Gastroesophageal sphincter (tissue), 4 donors: Measurements from ENCODE around the gene KNTC1. TPM values are rescaled to one million over a fixed set of nuclear protein-coding genes. Genes with fewer than 3 reads are reported as not detected.

ENCODE experiments used
- ATAC-seq: fragments of 150-250 bp; one replicate; pipeline ENCODE4 v1.9.1; 2016; ENCODE audit warnings: mild to moderate bottlenecking, moderate library complexity
- H3K27ac ChIP-seq, 4 donors: fragments of 200-600 bp; sonication (generic) in 3 of 4; 1 replicate in 3 of 4; 2 replicates in 1 of 4; pipeline ENCODE4 v1.5.1; 2016 to 2019
- H3K27me3 ChIP-seq: fragments of 200-600 bp; sonication (generic); one replicate; pipeline ENCODE4 v1.5.1; 2019
- H3K36me3 ChIP-seq, 2 donors: fragments of 200-600 bp; sonication (generic); one replicate each; pipeline ENCODE4 v1.5.1; 2019; ENCODE audit warnings: control low read depth in 1 of 2
- H3K4me1 ChIP-seq, 3 donors: fragments of 200-600 bp; sonication (generic); 1 replicate in 2 of 3; 2 replicates in 1 of 3; pipeline ENCODE4 v1.5.1; 2016 to 2019; ENCODE audit warnings: control low read depth in 2 of 3
- H3K4me3 ChIP-seq, 2 donors: fragments of 200-600 bp; sonication (generic); one replicate each; pipeline ENCODE4 v1.5.1; 2019; ENCODE audit warnings: mild to moderate bottlenecking in 1 of 2, moderate library complexity in 1 of 2
- H3K9me3 ChIP-seq, 3 donors: fragments of 200-600 bp; sonication (generic); one replicate each; pipeline ENCODE4 v1.5.1; 2017 to 2019; ENCODE audit warnings: control low read depth in 2 of 3
- CTCF ChIP-seq, 4 experiments: fragments of 200-600 bp in 2 of 4; fragments of 450-650 bp in 2 of 4; sonication (generic) in 1 of 4; IDR thresholded peaks; one replicate each; pipeline ENCODE4 v1.5.1; 2017 to 2019; ENCODE audit warnings: antibody characterized with exemption in 4 of 4, mild to moderate bottlenecking in 2 of 4, moderate library complexity in 2 of 4
- EP300 ChIP-seq: sonication (generic); formaldehyde crosslinking; IDR thresholded peaks from one replicate; pipeline ENCODE4 v1.6.1; 2017; ENCODE audit warnings: antibody characterized with exemption, mild to moderate bottlenecking
- POLR2A ChIP-seq, 2 donors: fragments of 450-650 bp; IDR thresholded peaks; one replicate each; pipeline ENCODE4 v1.6.1; 2017; ENCODE audit warnings: antibody characterized with exemption in 2 of 2, mild to moderate bottlenecking in 2 of 2, moderate library complexity in 1 of 2
- POLR2AphosphoS5 ChIP-seq: sonication (generic); formaldehyde crosslinking; IDR thresholded peaks from one replicate; pipeline ENCODE4 v1.6.1; 2017; ENCODE audit warnings: antibody characterized with exemption
- WGBS, 2 donors: methylation state at CpG; one replicate each; pipeline ENCODE4 v1.1.5; 2018; ENCODE audit warnings: low coverage in 1 of 2; 5-methylcytosine and 5-hydroxymethylcytosine counted together
- total RNA-seq, 4 donors: library from RNA; depleted of rRNA; stranded (reverse); fragments of >200 nt; gene quantifications; one replicate each; pipeline ENCODE4 v1.1.0, GENCODE V29; 2016

Gene KNTC1
- total RNA-seq, 4 donors from 2014 or later, result 3.5 to 15.9 (median 10.4) TPM

- H3K4me3 ChIP-seq, result no peak overlapping the region
- no peaks in the 10 kb centered on the region for H3K36me3 ChIP-seq
- H3K9me3 ChIP-seq, result no peaks in the 10 kb centered on the region
- no peaks in the 10 kb centered on the region for H3K4me1 ChIP-seq
- TF ChIP-seq POLR2A (IDR thresholded peaks at IDR 0.05) (no peak), EP300 (no peak), CTCF (IDR thresholded peaks at IDR 0.05) (no peak)
- H3K27ac ChIP-seq, result no peak overlapping the region
- 72 to 100% methylated on average over 4 to 6 of the region's 6 CpGs for WGBS, 2 donors
- ATAC-seq, result no peak
- no peaks in the 10 kb centered on the region for H3K27me3 ChIP-seq
Measured at GRCh38 chr12:122659579-122659978, 132.5 kb downstream of the KNTC1 start.

GRCh38 chr12:122661246-122661645, 134.2 kb downstream of the KNTC1 start:
- no peak for TF ChIP-seq CTCF (IDR thresholded peaks at IDR 0.05)
- TF ChIP-seq POLR2A (IDR thresholded peaks at IDR 0.05), result no peak
- no peak for TF ChIP-seq EP300
- TF ChIP-seq POLR2AphosphoS5, result no peak
- ATAC-seq, result no peak
- Histone ChIP-seq H3K9me3 (no peaks in the 10 kb centered on the region), H3K36me3 (no peaks in the 10 kb centered on the region), H3K27me3 (no peaks in the 10 kb centered on the region), H3K4me1 (no peaks in the 10 kb centered on the region), H3K27ac (no peak overlapping the region), H3K4me3 (no peak overlapping the region)
- 67 to 89% methylated on average over 5 to 10 of the region's 16 CpGs for WGBS, 2 donors

- Histone ChIP-seq H3K36me3 (no peaks in the 10 kb centered on the region), H3K27me3 (no peaks in the 10 kb centered on the region), H3K27ac (no peak overlapping the region), H3K4me3 (no peak overlapping the region), H3K9me3 (no peaks in the 10 kb centered on the region), H3K4me1 (no peaks in the 10 kb centered on the region)
- 92 to 98% methylated on average over 3 of the region's 3 CpGs for WGBS, 2 donors
- ATAC-seq, result no peak
- no peak for TF ChIP-seq POLR2A (IDR thresholded peaks at IDR 0.05)
- TF ChIP-seq EP300, result no peak
- TF ChIP-seq CTCF (IDR thresholded peaks at IDR 0.05), result no peak
- no peak for TF ChIP-seq POLR2AphosphoS5
Measured at GRCh38 chr12:122661938-122662337, 134.9 kb downstream of the KNTC1 start.

GRCh38 chr12:122665349-122665748, 138.3 kb downstream of the KNTC1 start:
- H3K27me3 ChIP-seq, result no peaks in the 10 kb centered on the region
- H3K36me3 ChIP-seq, result no peaks in the 10 kb centered on the region
- no peaks in the 10 kb centered on the region for H3K4me1 ChIP-seq
- no peak overlapping the region for H3K27ac ChIP-seq
- H3K4me3 ChIP-seq, result no peak overlapping the region
- TF ChIP-seq CTCF (IDR thresholded peaks at IDR 0.05) (no peak), POLR2A (IDR thresholded peaks at IDR 0.05) (no peak), POLR2AphosphoS5 (no peak)
- 72% methylated on average over 3 to 8 of the region's 8 CpGs for WGBS, 2 donors
- ATAC-seq, result no peak
- no peaks in the 10 kb centered on the region for H3K9me3 ChIP-seq

- H3K36me3 ChIP-seq, result no peaks in the 10 kb centered on the region
- 90 to 96% methylated on average over 4 to 5 of the region's 5 CpGs for WGBS, 2 donors
- H3K9me3 ChIP-seq, result no peaks in the 10 kb centered on the region
- TF ChIP-seq POLR2AphosphoS5 (no peak), CTCF (IDR thresholded peaks at IDR 0.05) (no peak), EP300 (no peak), POLR2A (IDR thresholded peaks at IDR 0.05) (no peak)
- no peaks in the 10 kb centered on the region for H3K27me3 ChIP-seq
- no peak overlapping the region for H3K4me3 ChIP-seq
- no peak overlapping the region for H3K27ac ChIP-seq
- no peaks in the 10 kb centered on the region for H3K4me1 ChIP-seq
- ATAC-seq, result no peak
Measured at GRCh38 chr12:122665759-122666158, 138.7 kb downstream of the KNTC1 start.
